Breast epithelium (tissue), 3 donors: ENCODE measurements around the gene EFL1.
"Not testable (repeated sequence)": the region's sequence is repeated elsewhere in the genome, so short reads cannot be mapped to it uniquely, and the experiment has no call there.

Source experiments
- CTCF ChIP-seq, 3 donors: fragments of 450-650 bp; IDR thresholded peaks; one replicate each; pipeline ENCODE4 v1.5.1; 2016 to 2017; ENCODE audit warnings: antibody characterized with exemption in 3 of 3, mild to moderate bottlenecking in 3 of 3, moderate library complexity in 3 of 3
- POLR2A ChIP-seq: fragments of 450-650 bp; IDR thresholded peaks from one replicate; pipeline ENCODE4 v1.6.1; 2016; ENCODE audit warnings: antibody characterized with exemption, mild to moderate bottlenecking, moderate library complexity
- POLR2AphosphoS5 ChIP-seq, 3 donors: sonication (generic); formaldehyde crosslinking; IDR thresholded peaks; one replicate each; pipeline ENCODE4 v1.6.1; 2017; ENCODE audit warnings: antibody characterized with exemption in 3 of 3

GRCh38 chr15:82245956-82246355, 16.6 kb downstream of the EFL1 start:
- not testable (repeated sequence) for TF ChIP-seq CTCF (IDR thresholded peaks at IDR 0.05); POLR2A; POLR2AphosphoS5 (IDR thresholded peaks at IDR 0.05)
